GM18873 (cell line): ENCODE results near the gene KCNQ1OT1.

Experiments used
- ATAC-seq: cut with Tn5 transposase; IDR thresholded peaks from one replicate; pipeline ENCODE4 v1.9.1; 2021; ENCODE audit warnings: mild to moderate bottlenecking, moderate library complexity, moderate number of reproducible peaks; ENCODE audit not compliant: unreplicated experiment, low FRiP score

The KCNQ1OT1 gene

DNA sequence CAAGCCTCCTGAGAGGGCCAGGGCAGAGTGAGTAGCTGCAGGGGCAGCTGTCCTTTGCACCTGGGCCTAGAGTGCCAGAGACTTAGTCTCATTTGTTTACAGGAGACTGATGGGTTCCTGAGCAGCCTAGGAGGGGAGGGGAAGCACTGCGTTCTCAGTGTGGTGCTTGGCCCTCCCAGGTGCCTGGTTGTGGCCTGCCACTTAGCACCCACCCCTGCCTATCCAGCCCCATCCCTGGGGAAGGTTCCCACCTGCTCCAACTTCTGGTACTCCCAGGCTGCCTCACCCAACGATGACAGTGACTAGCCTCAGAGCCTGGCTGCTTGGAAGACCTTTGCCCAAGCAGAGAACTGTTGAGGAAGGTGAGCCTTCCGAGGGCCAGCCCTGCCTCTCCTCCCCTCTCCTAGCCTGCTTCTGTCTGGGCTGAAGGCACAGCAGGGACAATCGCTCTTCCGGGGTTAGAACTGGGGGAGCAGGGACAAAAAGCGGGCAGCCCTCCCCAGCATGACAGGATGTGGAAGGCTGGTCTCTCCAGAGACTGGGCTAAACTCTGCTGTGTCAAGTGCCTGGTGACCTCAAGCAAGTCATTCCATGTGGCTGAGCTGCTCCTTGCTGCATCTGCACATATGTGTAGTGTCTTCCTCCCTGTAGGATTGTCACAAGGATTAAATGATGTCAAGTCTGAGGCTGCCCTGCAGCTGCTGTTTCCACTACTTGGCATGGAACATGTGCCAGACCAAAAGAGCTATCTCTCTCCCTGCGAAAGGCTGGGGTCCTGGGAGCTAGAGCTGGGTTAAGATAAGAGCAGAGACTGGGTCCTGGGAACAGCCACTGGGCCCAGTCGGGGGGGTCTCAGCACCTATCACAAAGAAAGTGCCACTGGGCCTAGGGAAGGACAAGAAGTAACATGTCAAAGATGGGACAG, 9.9 kb downstream of the KCNQ1OT1 start:
- no peak for ATAC-seq

DNA sequence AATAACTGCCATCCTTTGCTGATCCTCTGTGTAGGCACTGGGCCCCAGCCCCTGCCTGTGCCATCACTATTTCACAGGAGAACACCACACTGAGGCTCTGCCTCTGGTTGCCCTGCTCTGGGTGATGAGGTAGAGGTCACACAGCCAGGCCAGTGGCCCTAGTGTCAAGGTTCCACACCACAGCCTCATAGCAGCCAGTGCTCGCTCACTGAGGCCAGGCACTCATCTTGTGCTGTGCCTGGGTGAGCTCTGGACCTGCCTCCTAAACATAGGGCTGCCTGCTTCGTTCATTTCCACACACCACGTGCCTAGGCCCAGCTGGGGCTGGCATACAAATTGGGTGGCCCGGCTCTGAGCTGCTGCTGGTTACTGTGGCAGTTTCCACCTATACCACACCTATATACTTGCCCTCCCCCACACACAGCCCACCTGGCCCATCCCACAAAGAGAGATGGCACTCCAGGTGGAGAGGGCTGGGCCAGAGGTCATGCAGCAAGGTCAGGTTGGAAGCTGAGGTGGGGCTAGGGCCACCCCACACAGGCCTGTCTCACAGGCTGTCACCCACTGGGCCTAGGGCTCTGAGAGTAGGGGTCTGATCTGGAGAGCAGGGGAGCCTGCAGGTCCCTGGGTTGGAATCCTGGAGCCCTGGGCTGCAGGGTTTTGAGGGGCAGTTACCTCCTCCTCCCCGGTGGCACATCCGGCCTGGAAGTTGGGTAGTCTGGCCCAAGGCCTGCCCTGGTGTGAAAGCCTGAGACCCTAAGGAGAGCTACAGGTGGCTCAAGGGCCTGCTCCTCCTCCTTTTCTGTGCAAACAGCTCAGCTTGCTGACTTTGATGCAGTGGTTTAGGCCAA, 11.2 kb downstream of the KCNQ1OT1 start:
- ATAC-seq, result no peak

DNA sequence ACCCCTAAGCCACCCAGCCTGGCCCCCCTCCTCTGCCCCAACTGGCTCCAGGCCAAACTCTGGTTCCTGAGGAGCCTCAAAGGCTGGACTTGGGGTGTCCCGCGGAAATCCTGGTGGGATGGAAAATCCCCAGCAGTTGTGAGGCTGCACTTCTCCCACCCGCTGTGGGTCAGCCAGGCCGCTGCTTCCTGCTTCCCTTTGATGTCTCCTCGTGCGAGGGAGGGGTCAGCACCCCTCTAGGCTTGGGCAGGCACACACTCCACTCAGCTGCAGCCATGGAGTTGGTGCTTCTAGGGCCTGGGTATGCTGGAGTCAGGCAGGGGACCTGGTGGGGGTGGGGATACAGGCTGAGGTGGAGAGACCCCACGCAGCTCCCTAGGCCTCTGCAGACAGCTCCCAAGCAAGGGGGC, 12.0 kb downstream of the KCNQ1OT1 start:
- no peak for ATAC-seq

DNA sequence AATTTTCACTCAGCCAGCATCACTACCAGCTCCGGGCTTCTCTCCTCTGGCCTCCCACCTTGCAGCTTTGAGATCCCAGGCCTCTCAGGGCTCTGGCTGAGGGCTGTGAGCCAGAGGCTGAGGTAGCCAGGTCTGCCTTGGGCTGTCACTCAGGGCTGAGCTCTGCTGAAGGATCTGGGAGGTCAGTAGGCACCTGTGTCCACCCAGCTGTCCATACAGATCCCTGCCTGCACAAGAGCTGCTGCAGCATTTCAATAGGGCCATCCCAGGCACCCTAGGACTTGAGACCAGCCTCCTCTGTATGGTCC, 12.6 kb downstream of the KCNQ1OT1 start:
- no peak for ATAC-seq

DNA sequence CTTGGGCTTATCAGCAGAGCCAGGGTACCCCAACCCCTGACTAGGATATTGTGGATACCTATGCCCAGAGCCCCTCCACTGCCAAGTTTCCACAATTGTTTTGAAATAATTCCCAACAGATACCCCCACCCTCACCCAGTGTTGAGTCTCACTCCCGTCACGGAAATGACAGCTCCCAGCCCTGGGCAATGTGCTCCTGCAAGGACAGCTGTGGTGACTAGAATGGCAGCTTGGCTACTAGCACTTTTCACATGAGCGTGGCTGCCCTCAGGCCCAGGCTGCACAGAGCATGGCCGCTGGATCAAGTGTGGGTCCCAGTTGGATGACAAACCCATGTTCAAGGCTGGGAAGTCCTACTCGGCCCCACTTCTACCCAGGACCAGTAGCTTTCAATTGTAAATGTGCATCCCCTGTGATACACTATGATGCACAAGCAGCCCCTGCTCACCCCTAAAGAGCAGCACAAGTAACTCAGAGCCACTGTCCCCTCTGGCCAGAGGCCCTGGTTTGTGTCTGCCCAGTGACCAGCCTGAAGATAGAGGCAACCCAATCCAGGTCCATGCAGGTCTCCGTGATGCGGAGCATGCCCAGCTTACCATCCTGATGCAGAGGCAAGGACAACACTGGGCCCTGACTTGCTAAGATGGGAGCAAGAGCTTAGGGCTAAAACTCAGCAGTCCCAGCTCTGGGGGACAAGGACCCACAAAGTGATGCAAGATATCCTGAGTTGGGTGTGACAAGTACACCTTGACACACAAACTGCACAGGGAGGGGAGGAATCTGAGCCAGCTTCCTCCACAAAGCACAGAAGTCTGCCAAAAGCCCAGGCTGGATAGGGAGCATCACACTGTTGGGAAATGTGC, 13.2 kb downstream of the KCNQ1OT1 start:
- ATAC-seq, result no peak

DNA sequence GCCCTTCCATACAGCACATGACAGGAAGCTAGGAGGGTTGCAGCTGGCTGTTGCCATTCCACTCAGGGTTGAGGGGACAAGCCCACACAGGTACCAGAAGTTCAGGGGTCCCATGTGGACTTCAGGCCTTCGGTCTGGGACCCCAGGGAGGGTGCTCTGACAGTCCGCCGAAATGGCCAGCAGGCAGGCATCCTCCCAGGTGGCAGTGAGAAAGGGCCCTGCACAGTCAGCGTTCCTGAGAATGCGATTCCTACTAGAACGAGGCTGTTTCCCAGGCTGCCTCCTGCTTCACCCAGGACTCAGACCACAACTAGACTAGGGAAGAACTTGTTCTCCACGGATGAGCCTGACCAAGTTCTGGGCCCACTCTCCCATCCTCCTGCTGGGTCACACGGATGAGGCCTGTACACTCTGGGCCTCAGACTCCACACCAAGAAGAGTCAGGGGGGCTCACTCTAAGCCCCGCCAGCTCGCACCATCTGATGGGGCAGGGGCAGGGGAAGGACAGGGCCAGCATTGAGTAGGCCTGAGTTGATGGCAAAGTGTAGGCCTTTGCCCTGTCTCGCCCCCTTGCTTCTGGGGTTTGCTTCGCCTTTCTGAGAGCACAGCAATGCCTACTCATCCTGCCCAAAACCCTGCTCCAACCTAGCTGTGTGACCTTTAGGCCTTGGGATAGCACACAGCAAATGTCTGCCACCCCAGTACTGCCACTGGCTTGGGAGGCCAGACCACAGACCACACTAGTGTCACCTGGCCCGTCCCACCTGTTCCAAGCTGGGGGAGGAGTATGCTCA, 14.0 kb downstream of the KCNQ1OT1 start:
- ATAC-seq, result no peak

DNA sequence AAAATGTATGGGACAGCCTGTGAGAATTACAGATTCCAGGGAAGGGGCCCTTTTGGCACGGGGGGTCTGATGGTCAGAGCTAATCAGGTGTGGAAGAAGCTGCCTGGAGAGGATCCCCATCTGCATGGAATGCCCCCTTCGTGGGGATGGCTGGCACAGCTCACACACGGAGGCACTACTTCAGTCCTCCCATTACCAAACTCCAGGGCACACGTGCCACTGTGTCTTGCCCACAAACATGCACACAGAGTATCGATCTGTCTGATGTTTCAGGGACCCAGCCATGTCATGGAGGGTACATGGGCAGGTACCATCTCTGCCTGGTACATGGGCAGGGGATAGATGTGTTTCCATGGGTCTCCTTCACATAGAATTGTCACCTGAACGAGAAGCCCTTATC, 14.7 kb downstream of the KCNQ1OT1 start:
- ATAC-seq, result no peak

DNA sequence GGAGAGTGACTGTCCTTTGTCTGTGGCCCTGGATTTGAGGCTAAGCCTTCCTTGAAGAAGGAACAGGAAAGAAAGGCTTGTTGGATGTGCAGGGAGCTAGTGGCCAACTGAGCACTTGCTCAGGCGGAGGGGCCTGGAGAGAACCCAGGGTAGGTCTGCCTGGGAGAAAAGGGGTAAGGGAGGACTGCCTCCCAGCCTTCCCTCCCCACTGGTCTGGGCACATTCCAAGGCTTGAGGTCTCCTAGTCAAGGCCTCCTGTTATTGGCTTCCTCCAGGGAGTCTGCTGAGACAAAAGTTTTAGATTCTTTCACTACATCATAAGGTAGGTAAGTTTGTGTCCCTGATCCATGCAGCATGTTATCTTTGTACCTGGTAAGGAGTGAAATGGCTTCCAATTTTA, 15.2 kb downstream of the KCNQ1OT1 start:
- no peak for ATAC-seq

DNA sequence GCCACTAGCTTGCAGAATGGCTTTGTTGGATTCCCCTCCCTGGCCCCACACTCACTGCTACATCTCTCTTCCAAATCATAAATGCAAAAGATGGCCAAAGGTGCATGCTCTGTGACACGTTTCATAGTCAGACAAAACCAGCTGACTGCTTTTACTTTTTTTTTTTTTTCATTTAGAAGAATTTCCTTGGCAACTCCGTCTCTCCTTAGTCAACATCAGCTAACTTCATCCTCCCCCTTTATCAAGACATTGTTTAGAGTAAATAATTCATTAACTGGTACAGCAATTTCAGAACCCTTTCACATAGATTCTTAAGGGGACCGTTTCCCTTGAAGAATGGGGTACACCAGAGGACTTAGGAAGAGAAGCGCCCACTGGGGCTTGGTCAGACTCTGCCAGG, 16.0 kb downstream of the KCNQ1OT1 start:
- ATAC-seq, result no peak

DNA sequence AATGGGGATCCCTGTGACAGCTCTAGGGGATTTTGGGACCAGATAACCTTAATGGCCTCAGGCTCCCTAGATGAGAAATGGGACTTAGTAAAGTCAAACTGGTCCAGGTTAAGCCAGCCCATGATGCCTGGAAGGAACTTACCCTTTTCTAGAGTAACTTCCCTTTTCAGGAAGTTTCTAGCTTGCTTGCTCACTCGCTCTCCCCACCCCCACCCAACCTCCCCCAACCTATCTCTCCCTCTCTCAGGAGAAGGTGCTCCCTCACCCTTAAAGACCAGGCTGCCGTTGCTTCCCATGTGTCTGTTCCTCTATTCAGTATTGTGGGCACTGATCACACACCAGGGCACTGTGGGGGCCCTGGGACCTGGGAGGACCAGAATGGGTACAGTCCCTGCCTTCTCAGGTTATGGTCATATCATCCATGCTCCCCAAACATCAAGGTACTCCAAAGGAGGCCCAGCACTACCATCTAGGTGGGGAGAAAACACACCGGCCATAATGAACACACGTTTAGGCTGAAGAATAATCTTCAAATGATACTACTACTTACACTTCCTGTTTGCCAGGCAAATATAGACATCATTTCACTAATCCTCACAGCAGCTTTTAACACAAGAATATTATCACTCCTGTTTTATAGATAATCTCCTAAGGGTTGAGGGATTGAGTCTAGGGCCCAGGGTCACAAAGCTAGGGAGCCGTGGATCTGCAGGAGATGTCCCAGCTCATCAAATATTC, 18.2 kb downstream of the KCNQ1OT1 start:
- no peak for ATAC-seq

DNA sequence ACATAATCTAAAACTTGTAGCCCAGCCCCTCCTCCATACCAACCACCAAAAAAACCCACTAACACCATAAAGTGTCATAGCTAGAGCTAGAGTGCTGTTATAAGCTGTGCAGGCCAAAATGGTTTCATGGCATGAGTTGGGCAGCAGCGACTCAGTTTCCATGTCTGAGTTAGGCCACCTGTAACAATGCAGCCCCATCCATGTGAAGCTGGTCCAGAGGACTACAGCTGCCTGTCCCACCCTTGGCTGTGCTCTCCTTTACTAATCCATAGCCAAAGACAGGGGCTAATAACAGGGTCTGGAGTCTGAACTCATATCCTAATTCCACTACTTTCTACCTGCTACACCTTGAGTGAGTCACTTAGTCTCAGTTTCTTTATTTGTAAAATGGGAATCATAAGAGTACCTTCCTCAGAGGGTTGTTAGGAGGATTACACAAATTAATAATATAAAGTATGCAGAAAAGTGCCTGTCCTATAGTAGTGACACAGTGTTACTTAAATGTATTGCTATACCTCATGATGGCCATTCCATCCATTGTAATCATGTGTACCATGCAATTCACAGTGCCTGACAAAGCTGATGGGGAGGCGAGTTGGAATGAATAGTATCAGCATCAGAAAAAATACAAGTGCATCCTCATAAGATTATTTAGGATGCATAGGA, 20.6 kb downstream of the KCNQ1OT1 start:
- no peak for ATAC-seq

DNA sequence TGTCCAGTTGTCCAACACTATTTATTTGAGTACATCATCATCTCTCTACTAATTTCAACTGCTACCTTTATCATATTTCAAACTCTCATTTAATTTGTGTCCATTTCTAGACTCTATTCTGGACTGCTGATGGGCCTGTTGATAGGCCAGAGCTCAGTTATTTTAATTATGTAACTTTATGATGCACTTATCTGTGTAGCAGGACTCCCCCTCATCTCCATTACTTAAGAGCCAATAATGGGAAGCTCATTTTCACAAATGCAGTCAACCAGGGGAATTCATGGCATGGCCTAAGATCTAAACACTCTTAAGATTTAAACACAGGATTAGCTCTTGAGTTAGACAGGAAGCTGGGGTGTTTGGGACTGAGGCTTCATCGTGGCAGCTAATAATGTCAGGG, 21.4 kb downstream of the KCNQ1OT1 start:
- ATAC-seq, result no peak

DNA sequence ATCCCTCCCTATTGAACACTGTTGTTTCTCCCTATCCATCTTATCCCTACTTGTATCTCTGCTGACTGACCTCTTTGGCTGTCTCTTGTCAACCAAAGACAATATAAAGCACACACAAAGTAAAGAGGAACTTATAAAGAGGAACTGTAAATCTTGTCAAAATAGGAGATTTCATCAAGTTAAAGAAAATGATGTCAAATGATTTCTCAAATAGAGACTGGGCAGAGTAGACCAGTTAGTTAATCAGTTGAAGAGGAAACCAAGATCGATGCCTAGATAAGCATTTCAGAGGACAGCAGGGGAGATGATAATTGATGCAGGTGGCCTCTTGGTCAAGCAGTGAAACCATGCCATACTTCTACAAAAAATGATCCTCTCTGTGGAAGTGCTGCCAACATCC, 22.7 kb downstream of the KCNQ1OT1 start:
- no peak for ATAC-seq

DNA sequence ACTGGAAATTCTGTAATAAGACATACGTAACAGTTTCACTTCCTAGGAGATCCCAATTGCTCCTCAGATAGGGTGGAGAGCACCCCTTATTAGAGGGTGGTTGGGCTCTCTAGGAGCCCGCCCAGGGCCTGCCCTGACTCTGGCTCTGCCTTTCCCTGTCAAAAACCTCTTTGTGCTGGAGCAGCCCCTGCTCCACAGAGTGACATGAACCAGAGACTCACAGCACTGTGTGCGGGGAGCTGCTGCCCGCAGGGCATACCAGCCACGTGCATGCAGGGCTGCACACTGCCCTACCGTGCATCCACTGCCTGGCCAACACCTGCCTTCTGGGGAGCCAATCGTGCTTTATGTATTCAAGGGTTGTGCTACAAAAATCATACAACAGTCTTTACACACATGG, 24.3 kb downstream of the KCNQ1OT1 start:
- no peak for ATAC-seq

DNA sequence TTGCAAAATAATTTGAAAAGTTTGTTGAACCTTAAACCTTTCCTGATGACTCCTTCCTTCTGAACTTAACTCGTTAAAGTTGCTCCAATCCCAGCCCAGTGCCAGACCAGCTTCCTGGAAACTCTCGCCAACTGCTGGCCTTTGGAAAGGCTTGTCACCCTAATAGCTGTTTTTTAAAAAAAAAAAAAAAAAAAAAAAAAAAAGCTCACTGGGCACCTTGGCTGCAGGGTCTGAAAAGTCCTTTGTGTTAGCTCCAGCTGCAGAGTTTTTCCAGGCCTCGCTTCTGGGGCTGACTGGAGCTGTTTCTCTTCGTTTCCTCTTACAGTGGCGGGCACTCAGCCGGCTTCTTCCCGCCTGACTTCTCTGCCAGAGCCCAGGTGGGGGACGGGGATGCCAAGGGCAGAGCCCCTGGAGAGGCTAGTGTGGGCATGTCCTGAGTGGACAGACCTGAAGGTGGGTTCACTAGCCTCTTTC, 25.1 kb downstream of the KCNQ1OT1 start:
- no peak for ATAC-seq

DNA sequence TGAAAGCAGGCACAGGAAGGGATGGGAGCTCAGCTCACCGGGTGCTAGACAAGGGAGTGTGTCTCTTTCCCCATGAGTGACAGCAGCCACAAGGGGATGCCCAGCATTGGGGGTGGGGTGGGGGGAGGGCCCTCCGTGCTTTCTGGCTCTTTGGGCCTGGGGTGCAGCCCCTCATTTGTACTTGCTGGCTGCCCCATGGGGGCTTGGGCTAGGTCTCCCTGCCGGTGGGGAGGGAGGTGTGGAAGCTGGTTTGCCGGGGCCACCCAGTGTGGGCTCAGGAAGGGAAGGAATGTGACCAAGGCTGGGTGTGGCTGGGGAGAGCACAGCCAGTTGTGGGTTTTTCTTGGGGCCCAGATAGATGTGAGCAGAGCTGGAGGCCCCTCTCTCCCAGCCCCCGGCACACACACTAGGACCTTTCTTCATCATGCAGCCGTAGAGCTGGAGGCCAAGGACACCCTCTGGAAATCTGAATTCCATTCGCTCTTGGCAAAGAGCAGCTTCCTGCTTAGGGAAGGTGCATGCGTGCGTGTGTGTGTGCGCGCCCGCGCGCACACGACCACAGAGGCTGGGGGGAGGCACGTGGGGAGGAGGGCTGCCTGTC, 25.8 kb downstream of the KCNQ1OT1 start:
- no peak for ATAC-seq

DNA sequence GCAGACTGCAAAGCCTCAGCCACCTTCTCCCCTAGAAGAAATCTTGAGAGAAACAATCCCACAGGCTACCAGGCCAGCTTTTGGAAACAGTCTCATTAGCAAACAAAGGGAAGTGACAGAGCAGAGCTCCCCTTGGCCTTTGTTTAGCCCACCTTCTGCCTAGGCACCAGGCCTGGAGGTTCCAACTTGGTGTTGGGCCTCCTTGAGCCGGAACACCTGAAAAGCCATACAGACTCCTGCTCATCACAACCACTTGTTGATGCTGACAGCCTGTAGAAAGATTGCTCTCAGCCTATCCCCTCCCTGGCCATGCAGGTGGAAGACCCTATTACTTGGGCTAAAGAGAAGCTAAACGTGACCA, 26.6 kb downstream of the KCNQ1OT1 start:
- ATAC-seq, result no peak

DNA sequence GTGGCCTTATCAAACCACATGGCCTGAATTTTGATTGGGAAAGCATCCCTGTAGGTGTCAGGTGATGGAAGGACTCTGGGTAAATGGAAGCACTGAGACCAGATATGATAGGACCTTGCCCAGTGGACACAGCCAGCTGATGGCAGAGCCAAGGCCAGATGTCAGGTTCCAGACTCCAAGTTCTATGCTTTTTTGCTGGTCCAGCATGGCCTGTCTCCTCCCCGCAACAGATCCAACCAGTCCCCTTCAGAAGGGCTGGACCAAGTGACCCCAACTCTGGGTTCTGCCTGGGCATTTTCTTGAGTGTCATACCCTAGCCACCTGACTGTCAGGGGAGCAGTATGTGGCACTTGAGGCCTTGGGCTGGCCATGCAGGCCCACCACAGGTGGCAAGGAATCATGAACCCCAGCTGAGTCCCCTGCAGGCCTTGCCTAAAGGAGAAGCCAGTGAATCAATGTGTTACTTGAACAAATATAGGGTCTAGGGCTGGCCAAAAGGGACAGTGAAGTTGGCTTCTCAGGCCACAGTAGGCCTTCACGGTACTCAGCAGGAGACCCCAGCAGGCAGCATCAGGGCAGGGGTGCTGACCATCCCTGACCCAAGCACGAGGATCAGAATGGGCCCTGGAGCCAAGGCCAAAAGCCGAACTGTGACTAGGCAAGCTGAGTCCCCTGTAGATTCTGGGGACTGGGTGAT, 27.1 kb downstream of the KCNQ1OT1 start:
- no peak for ATAC-seq
